IMR-90 (cell line): Measurements from ENCODE around the gene SLC23A2. TPM values are rescaled to one million over a fixed set of nuclear protein-coding genes. Genes with fewer than 3 reads are reported as not detected.

ENCODE experiments used
- ATAC-seq: fragments of 200-7000 bp; cut with Tn5 transposase; 2 replicates; pipeline ENCODE4 v1.9.1; 2020; ENCODE audit warnings: low read depth, mild to moderate bottlenecking, moderate library complexity
- BruUV-seq: library from RNA; stranded (reverse); fragments of 400-500 nt; replicated peaks from 2 replicates; lab custom pipeline; 2021; lab: Mats Ljungman, UMichigan
- CTCF ChIA-PET: fragments of 300-600 bp; formaldehyde crosslinking; extraction: SDS; loops from one replicate; lab custom pipeline; 2021; ENCODE audit warnings: antibody characterized with exemption; lab: Yijun Ruan, JAX
- POLR2A ChIA-PET: fragments of 300-600 bp; sonication (Branson Sonifier 250); formaldehyde crosslinking; loops from one replicate; lab custom pipeline; 2022; ENCODE audit warnings: antibody characterized with exemption; ENCODE audit not compliant: unreplicated experiment; lab: Charles Lee
- DNase-seq: peaks from one replicate; pipeline ENCODE4 v3.0.0; 2013
- H2AFZ ChIP-seq: replicated peaks from 2 replicates; pipeline ENCODE3; 2013; ENCODE audit warnings: low read length, mild to moderate bottlenecking; ENCODE audit not compliant: poor library complexity
- H2AK5ac ChIP-seq: 2 replicates; pipeline ENCODE4 v1.6.1; 2013; ENCODE audit warnings: low read depth, low read length, inconsistent platforms
- H2AK9ac ChIP-seq: replicated peaks from 2 replicates; pipeline ENCODE3; 2013; ENCODE audit warnings: mild to moderate bottlenecking, low read depth, low read length, moderate library complexity; ENCODE audit not compliant: poor library complexity
- H2BK120ac ChIP-seq: 2 replicates; pipeline ENCODE4 v1.6.1; 2013; ENCODE audit warnings: low read depth, low read length, inconsistent platforms
- H2BK15ac ChIP-seq: 3 replicates; pipeline ENCODE4 v1.6.1; 2013; ENCODE audit warnings: low read depth, low read length, inconsistent platforms
- H2BK20ac ChIP-seq: 2 replicates; pipeline ENCODE4 v1.6.1; 2013; ENCODE audit warnings: low read depth, mild to moderate bottlenecking, inconsistent platforms, low read length, moderate library complexity
- H2BK5ac ChIP-seq: 2 replicates; pipeline ENCODE4 v1.6.1; 2013; ENCODE audit warnings: mild to moderate bottlenecking, low read depth, low read length, inconsistent platforms; ENCODE audit not compliant: poor library complexity, severe bottlenecking
- H3K14ac ChIP-seq: replicated peaks from 2 replicates; pipeline ENCODE4 v1.6.1; 2013; ENCODE audit warnings: low read depth, low read length, inconsistent platforms
- H3K18ac ChIP-seq: 2 replicates; pipeline ENCODE4 v1.6.1; 2013; ENCODE audit warnings: low read depth, low read length, control low read depth
- H3K23ac ChIP-seq: 2 replicates; pipeline ENCODE4 v1.6.1; 2013; ENCODE audit warnings: low read depth, low read length, inconsistent platforms
- H3K27ac ChIP-seq: 2 replicates; pipeline ENCODE4 v1.5.1; 2013; ENCODE audit warnings: mild to moderate bottlenecking, control low read depth, low read length; ENCODE audit not compliant: insufficient read depth
- H3K27me3 ChIP-seq: 2 replicates; pipeline ENCODE4 v1.6.1; 2013; ENCODE audit warnings: low read length; ENCODE audit not compliant: control insufficient read depth, insufficient read depth
- H3K36me3 ChIP-seq: 2 replicates; pipeline ENCODE4 v1.6.1; 2013; ENCODE audit warnings: low read length, mixed read lengths; ENCODE audit not compliant: control insufficient read depth, insufficient read depth
- H3K4ac ChIP-seq: 2 replicates; pipeline ENCODE4 v1.6.1; 2013; ENCODE audit warnings: low read depth, low read length, inconsistent platforms
- H3K4me1 ChIP-seq: 2 replicates; pipeline ENCODE4 v1.6.1; 2013; ENCODE audit warnings: low read length, mixed read lengths; ENCODE audit not compliant: control insufficient read depth, insufficient read depth
- H3K4me2 ChIP-seq: 2 replicates; pipeline ENCODE4 v1.6.1; 2013; ENCODE audit warnings: low read depth, mild to moderate bottlenecking, control low read depth, low read length, moderate library complexity
- H3K4me3 ChIP-seq: 2 replicates; pipeline ENCODE4 v1.5.1; 2013; ENCODE audit warnings: low read depth, mild to moderate bottlenecking, control low read depth, low read length, moderate library complexity; ENCODE audit not compliant: insufficient read depth
- H3K56ac ChIP-seq: 2 replicates; pipeline ENCODE4 v1.6.1; 2013; ENCODE audit warnings: low read length, inconsistent platforms; ENCODE audit not compliant: insufficient read depth; ENCODE audit errors: extremely low read depth
- H3K79me1 ChIP-seq, 2 experiments: 2 replicates each; pipeline ENCODE4 v1.6.1; 2013; ENCODE audit warnings: low read length in 2 of 2, inconsistent platforms in 1 of 2, low read depth in 1 of 2
- H3K9ac ChIP-seq: 2 replicates; pipeline ENCODE4 v1.6.1; 2013; ENCODE audit warnings: low read depth, low read length, control low read depth
- H3K9me1 ChIP-seq: 2 replicates; pipeline ENCODE4 v1.6.1; 2013; ENCODE audit warnings: low read length, inconsistent platforms; ENCODE audit not compliant: insufficient read depth
- H3K9me3 ChIP-seq: 2 replicates; pipeline ENCODE4 v1.6.1; 2013; ENCODE audit warnings: low read length; ENCODE audit not compliant: control insufficient read depth, insufficient read depth
- H4K20me1 ChIP-seq: 2 replicates; pipeline ENCODE4 v1.6.1; 2013; ENCODE audit warnings: low read length, inconsistent platforms; ENCODE audit not compliant: insufficient read depth
- H4K5ac ChIP-seq: 2 replicates; pipeline ENCODE4 v1.6.1; 2013; ENCODE audit warnings: mild to moderate bottlenecking, low read depth, low read length, control low read depth
- H4K8ac ChIP-seq, 2 experiments: 2 replicates each; pipeline ENCODE4 v1.6.1; 2013; ENCODE audit warnings: low read depth in 2 of 2, low read length in 2 of 2, control low read depth in 1 of 2, inconsistent platforms in 1 of 2
- H4K91ac ChIP-seq: 2 replicates; pipeline ENCODE4 v1.6.1; 2013; ENCODE audit warnings: low read depth, low read length, inconsistent platforms; ENCODE audit not compliant: insufficient read depth
- BHLHE40 ChIP-seq: fragments of 150-350 bp; IDR thresholded peaks from 2 replicates; pipeline ENCODE4 v1.6.1; 2016; ENCODE audit warnings: mild to moderate bottlenecking, low read depth, low read length
- CHD1 ChIP-seq: IDR thresholded peaks from 2 replicates; pipeline ENCODE4 v1.6.1; 2012; ENCODE audit warnings: low read depth, low read length, improper control_type of control experiment
- ELK1 ChIP-seq: fragments of 150-350 bp; IDR thresholded peaks from 2 replicates; pipeline ENCODE4 v1.6.1; 2016; ENCODE audit warnings: low read depth, mild to moderate bottlenecking, low read length, moderate library complexity, borderline replicate concordance
- MAFK ChIP-seq: IDR thresholded peaks from 2 replicates; pipeline ENCODE4 v1.6.1; 2012; ENCODE audit warnings: low read depth, low read length, improper control_type of control experiment
- MXI1 ChIP-seq: IDR thresholded peaks from 2 replicates; pipeline ENCODE4 v1.6.1; 2012; ENCODE audit warnings: low read depth, mild to moderate bottlenecking, low read length, moderate library complexity, borderline replicate concordance
- RCOR1 ChIP-seq: IDR thresholded peaks from 2 replicates; pipeline ENCODE4 v1.6.1; 2012; ENCODE audit warnings: mild to moderate bottlenecking, low read length, improper control_type of control experiment; ENCODE audit not compliant: insufficient replicate concordance
- SMC3 ChIP-seq: fragments of 150-350 bp; IDR thresholded peaks from 2 replicates; pipeline ENCODE4 v1.6.1; 2016; ENCODE audit warnings: low read depth, mild to moderate bottlenecking, antibody characterized with exemption, low read length, moderate library complexity
- WGBS, 2 experiments: methylation state at CpG; one replicate each; pipeline versions ENCODE4 v1.1.5 to v1.1.7; 2013; ENCODE audit warnings: missing lambda C conversion rate in 2 of 2; ENCODE audit not compliant: insufficient read length in 1 of 2; ENCODE audit errors: extremely low coverage in 2 of 2; 5-methylcytosine and 5-hydroxymethylcytosine counted together
- dilution Hi-C: fragments of 300-500 bp; cut with HindIII; formaldehyde crosslinking; loops from one replicate; pipeline ENCODE4 v1.14.3; 2018; ENCODE audit warnings: low sequenced_read_pairs; ENCODE audit not compliant: unreplicated experiment
- in situ Hi-C: fragments of 300-500 bp; cut with MboI; formaldehyde crosslinking; loops from 3 replicates; pipeline ENCODE4 v1.14.3; 2019; ENCODE audit warnings: low sequenced_read_pairs, inconsistent platforms, mixed read lengths
- intact Hi-C: fragments of 100-400 bp; cut with micrococcal nuclease; formaldehyde crosslinking; loops from 2 replicates; pipeline ENCODE4 v1.10.0; 2022
- polyA plus RNA-seq, 3 experiments: library from polyadenylated mRNA; depleted of rRNA; stranded (reverse); fragments of >200 nt; gene quantifications; 2 replicates each; pipeline ENCODE4 v1.2.3, GENCODE V29; 2012; ENCODE audit warnings: low replicate concordance in 1 of 3
- total RNA-seq: library from RNA; depleted of rRNA; stranded (reverse); fragments of >200 nt; gene quantifications from 2 replicates; pipeline ENCODE4 v1.2.3, GENCODE V29; 2012
- TF ChIP-seq, protein P1 (sequence below): fragments of 150-350 bp; IDR thresholded peaks from 2 replicates; pipeline ENCODE4 v1.6.1; 2017; ENCODE audit warnings: mild to moderate bottlenecking, antibody characterized with exemption, low read length, low read depth

SLC23A2 gene
- total and polyA plus RNA-seq, 2 of the 4 experiments (the other 2 are of a cell fraction): 10.2 to 14.4 TPM

DNA sequence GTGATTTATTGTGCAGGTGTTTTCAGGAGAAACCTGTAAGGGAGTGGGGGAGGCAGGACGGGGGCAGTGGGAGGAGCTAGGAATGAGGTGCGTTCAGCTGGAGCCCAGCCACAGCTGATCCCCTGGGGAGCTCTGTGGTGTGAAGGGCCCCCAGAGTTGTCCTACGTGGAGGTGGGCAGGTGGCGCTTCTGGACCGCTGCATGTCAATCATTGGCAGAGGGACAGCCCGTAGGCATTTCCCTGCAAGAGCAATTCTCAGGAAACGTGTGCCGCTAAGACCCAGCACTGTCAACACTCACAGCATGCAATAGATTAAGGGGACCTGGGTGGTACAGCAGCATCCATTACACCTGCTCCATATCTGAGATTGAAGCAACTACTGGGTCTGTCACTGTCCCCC is 191.6 kb downstream of the SLC23A2 start:
- H3K27ac ChIP-seq: no peak overlapping the region
- no peaks in the 10 kb centered on the region for H4K20me1 ChIP-seq
- no peak overlapping the region for H2AFZ ChIP-seq
- no peak overlapping the region for H2AK9ac ChIP-seq
- no peak overlapping the region for H2AK5ac ChIP-seq
- H3K79me1 ChIP-seq: peaks cover 0 to 11% of the 10 kb centered on the region in 2 experiments; a peak in 1 of 4 replicates
- dilution Hi-C loops: no loop called here
- H2BK15ac ChIP-seq: no peak overlapping the region
- no peak overlapping the region for H2BK120ac ChIP-seq
- no peak overlapping the region for H3K23ac ChIP-seq
- peaks cover 8% of the 10 kb centered on the region; the same call in 1 of the 2 replicates for H3K4me1 ChIP-seq
- no peak overlapping the region for H3K4me3 ChIP-seq
- ChIA-PET CTCF (no interaction called here), POLR2A (no interaction called here)
- H3K18ac ChIP-seq: no peak overlapping the region
- H3K36me3 ChIP-seq: peaks cover 7% of the 10 kb centered on the region; the same call in 1 of the 2 replicates
- intact Hi-C loops: no loop called here
- no peak overlapping the region for H3K56ac ChIP-seq
- BruUV-seq: no TSS peak
- H3K4ac ChIP-seq: no peak overlapping the region
- no peaks in the 10 kb centered on the region for H3K27me3 ChIP-seq
- no peak overlapping the region for H2BK5ac ChIP-seq
- 80% methylated on average over 3 of the region's 8 CpGs; no CpG with 5 or more reads in 1 of the 2 experiments for WGBS, 2 experiments
- H2BK20ac ChIP-seq: no peak overlapping the region
- no peak overlapping the region for H3K9ac ChIP-seq
- H4K5ac ChIP-seq: no peak overlapping the region
- H4K91ac ChIP-seq: no peak overlapping the region
- in situ Hi-C loops: no loop called here
- DNase-seq (no peak), ATAC-seq (no peak)
- no peak overlapping the region for H3K14ac ChIP-seq
- no peak overlapping the region for H3K4me2 ChIP-seq
- peaks cover 11% of the 10 kb centered on the region for H3K9me1 ChIP-seq
- H3K9me3 ChIP-seq: no peaks in the 10 kb centered on the region
- TF ChIP-seq CHD1 (no peak), ELK1 (no peak), MXI1 (no peak), MAFK (no peak), SMC3 (no peak), RCOR1 (no peak), BHLHE40 (no peak)
- TF ChIP-seq, protein P1, sequence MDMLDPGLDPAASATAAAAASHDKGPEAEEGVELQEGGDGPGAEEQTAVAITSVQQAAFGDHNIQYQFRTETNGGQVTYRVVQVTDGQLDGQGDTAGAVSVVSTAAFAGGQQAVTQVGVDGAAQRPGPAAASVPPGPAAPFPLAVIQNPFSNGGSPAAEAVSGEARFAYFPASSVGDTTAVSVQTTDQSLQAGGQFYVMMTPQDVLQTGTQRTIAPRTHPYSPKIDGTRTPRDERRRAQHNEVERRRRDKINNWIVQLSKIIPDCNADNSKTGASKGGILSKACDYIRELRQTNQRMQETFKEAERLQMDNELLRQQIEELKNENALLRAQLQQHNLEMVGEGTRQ: no peak
- H4K8ac ChIP-seq: no peak overlapping the region
